ENCODE data around the gene TRIML1. TPM values are rescaled to one million over a fixed set of nuclear protein-coding genes. Genes with fewer than 3 reads are reported as not detected.
"Not testable (repeated sequence)": the region's sequence is repeated elsewhere in the genome, so short reads cannot be mapped to it uniquely, and the experiment has no call there.

TRIML1 gene
- total RNA-seq, 1 experiment from 2014 or later, result not detected

DNA sequence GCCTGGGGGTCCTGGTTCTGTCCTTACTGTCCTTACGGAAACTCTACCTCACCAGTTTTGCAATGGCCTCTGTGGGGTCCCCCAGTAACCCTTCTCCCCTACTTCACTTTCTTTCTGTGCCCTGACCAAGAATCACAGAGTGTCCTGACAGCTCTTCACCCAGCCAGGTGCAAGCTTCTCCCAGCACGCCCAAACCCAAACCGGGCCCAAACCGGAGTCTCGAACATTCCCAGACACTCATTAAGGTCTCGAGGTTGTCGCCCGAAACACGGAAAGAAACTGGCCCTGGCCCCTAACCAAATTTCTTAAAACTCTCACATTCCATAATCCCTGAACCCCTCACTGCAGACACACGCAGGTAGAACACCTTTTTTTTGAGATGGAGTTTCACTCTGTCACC is 19.1 kb downstream of the TRIML1 start:
- RAD21 ChIA-PET (ENCODE audit: low non-redundant PET in 1 of 2, low total read pairs in 2 of 2, uncharacterized antibody in 2 of 2, unreplicated experiment in 2 of 2), result no interaction called here
- Histone ChIP-seq H3K4me3 (replicated peaks in 1 of 2; ENCODE audit: low read depth in 1 of 2, low read length in 2 of 2) (no peak overlapping the region), H3K27ac (ENCODE audit: low read depth, low read length) (no peak overlapping the region), H3K9ac (ENCODE audit: low read length) (no peak overlapping the region), H3K36me3 (ENCODE audit: control insufficient read depth in 1 of 2, insufficient read depth in 2 of 2, low read length in 2 of 2) (no peaks in the 10 kb centered on the region), H3K27me3 (ENCODE audit: insufficient read depth, low read length) (no peaks in the 10 kb centered on the region), H4K20me1 (ENCODE audit: insufficient read depth) (no peaks in the 10 kb centered on the region), H3K79me2 (ENCODE audit: insufficient read depth, low read length) (no peaks in the 10 kb centered on the region), H3K4me1 (ENCODE audit: control insufficient read depth in 1 of 2, insufficient read depth in 2 of 2, low read length in 2 of 2) (peaks cover 0 to 11% of the 10 kb centered on the region in 2 experiments; a peak in 1 of 4 replicates), H3K9me3 (ENCODE audit: control insufficient read depth in 1 of 2, insufficient read depth in 1 of 2, low read depth in 1 of 2, low read length in 2 of 2) (no peaks in the 10 kb centered on the region), H3K9me2 (ENCODE audit: insufficient read depth) (no peaks in the 10 kb centered on the region), H2AFZ (ENCODE audit: low read depth, low read length, poor library complexity, severe bottlenecking) (no peak overlapping the region), H3K4me2 (ENCODE audit: low read length) (no peak overlapping the region)
- no peak for TF ChIP-seq SIN3A (IDR thresholded peaks at IDR 0.05; ENCODE audit: low read depth)
- DNase-seq (ENCODE audit: low read depth, low spot score) (no peak), ATAC-seq (no peak)
- intact Hi-C loops (cut with micrococcal nuclease), result no loop called here
- CTCF ChIA-PET, result no interaction called here
- BruUV-seq (replicated peaks), result no TSS peak
- POLR2A ChIA-PET, result no interaction called here

DNA sequence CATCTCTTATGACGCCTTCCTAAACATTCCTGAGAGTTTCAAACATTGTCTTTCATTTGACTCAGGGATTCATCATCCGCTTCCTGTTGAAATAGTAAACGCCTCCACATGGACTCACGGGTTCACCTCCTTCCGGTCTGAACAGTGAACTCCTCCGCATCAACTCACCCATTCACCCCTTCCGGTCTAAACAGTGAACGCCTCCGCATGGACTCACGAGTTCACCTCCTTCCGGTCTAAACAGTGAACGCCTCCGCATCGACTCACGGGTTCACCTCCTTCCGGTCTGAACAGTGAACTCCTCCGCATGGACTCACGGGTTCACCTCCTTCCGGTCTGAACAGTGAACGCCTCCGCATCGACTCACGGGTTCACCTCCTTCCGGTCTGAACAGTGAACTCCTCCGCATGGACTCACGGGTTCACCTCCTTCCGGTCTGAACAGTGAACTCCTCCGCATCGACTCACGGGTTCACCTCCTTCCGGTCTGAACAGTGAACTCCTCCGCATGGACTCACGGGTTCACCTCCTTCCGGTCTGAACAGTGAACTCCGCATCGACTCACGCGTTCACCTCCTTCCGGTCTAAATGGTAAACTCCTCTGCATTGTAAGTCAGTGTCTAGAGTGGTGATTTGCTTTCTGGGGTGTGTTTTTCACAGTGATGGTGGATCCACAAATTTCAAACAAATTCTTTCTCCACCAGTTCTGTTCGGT is 20.4 kb downstream of the TRIML1 start:
- H3K9me3 ChIP-seq (ENCODE audit: control insufficient read depth in 1 of 2, insufficient read depth in 1 of 2, low read depth in 1 of 2, low read length in 2 of 2); H4K20me1 ChIP-seq (ENCODE audit: insufficient read depth); H3K27me3 ChIP-seq (ENCODE audit: insufficient read depth, low read length); CTCF ChIA-PET; RAD21 ChIA-PET (ENCODE audit: low non-redundant PET in 1 of 2, low total read pairs in 2 of 2, uncharacterized antibody in 2 of 2, unreplicated experiment in 2 of 2); POLR2A ChIA-PET; H2AFZ ChIP-seq (ENCODE audit: low read depth, low read length, poor library complexity, severe bottlenecking); H3K4me2 ChIP-seq (ENCODE audit: low read length); ATAC-seq; BruUV-seq (replicated peaks); H3K4me3 ChIP-seq (replicated peaks in 1 of 2; ENCODE audit: low read depth in 1 of 2, low read length in 2 of 2); H3K9ac ChIP-seq (ENCODE audit: low read length); H3K36me3 ChIP-seq (ENCODE audit: control insufficient read depth in 1 of 2, insufficient read depth in 2 of 2, low read length in 2 of 2); intact Hi-C loops (cut with micrococcal nuclease); DNase-seq (ENCODE audit: low read depth, low spot score); H3K79me2 ChIP-seq (ENCODE audit: insufficient read depth, low read length); H3K4me1 ChIP-seq (ENCODE audit: control insufficient read depth in 1 of 2, insufficient read depth in 2 of 2, low read length in 2 of 2); H3K9me2 ChIP-seq (ENCODE audit: insufficient read depth); H3K27ac ChIP-seq (ENCODE audit: low read depth, low read length): not testable (repeated sequence)

DNA sequence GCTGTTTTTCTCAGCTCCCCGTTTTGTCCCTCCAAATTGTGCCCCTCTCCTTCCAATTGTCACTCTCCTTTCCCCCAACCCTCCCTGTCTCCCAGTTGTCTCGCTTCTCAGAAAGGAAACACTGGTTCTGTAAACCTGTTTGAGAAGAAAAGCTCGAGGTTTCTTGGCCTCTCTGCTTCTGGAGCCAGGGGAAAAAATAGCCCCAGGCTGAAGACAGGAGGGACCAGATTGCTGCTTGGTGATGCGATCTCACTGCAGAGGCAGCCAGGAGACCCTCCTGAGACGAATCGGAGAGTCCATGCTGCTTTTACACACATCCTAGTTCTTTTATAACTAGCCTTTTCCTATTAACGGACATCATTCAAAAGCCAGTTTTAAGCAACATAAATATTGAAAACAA is 21.2 kb downstream of the TRIML1 start:
- peaks cover 0 to 4% of the 10 kb centered on the region in 2 experiments; a peak in 1 of 4 replicates for H3K4me1 ChIP-seq (ENCODE audit: control insufficient read depth in 1 of 2, insufficient read depth in 2 of 2, low read length in 2 of 2)
- no peak overlapping the region for H3K4me2 ChIP-seq (ENCODE audit: low read length)
- ChIA-PET POLR2A (no interaction called here), CTCF (no interaction called here), RAD21 (ENCODE audit: low non-redundant PET in 1 of 2, low total read pairs in 2 of 2, uncharacterized antibody in 2 of 2, unreplicated experiment in 2 of 2) (no interaction called here)
- H3K36me3 ChIP-seq (ENCODE audit: control insufficient read depth in 1 of 2, insufficient read depth in 2 of 2, low read length in 2 of 2), result no peaks in the 10 kb centered on the region
- H4K20me1 ChIP-seq (ENCODE audit: insufficient read depth), result no peaks in the 10 kb centered on the region
- no peaks in the 10 kb centered on the region for H3K9me2 ChIP-seq (ENCODE audit: insufficient read depth)
- no peak overlapping the region for H3K9ac ChIP-seq (ENCODE audit: low read length)
- no peaks in the 10 kb centered on the region for H3K9me3 ChIP-seq (ENCODE audit: control insufficient read depth in 1 of 2, insufficient read depth in 1 of 2, low read depth in 1 of 2, low read length in 2 of 2)
- ATAC-seq, result no peak
- no peak overlapping the region for H2AFZ ChIP-seq (ENCODE audit: low read depth, low read length, poor library complexity, severe bottlenecking)
- no peaks in the 10 kb centered on the region for H3K27me3 ChIP-seq (ENCODE audit: insufficient read depth, low read length)
- no peak for DNase-seq (ENCODE audit: low read depth, low spot score)
- BruUV-seq (replicated peaks), result no TSS peak
- H3K4me3 ChIP-seq (replicated peaks in 1 of 2; ENCODE audit: low read depth in 1 of 2, low read length in 2 of 2), result no peak overlapping the region
- no peaks in the 10 kb centered on the region for H3K79me2 ChIP-seq (ENCODE audit: insufficient read depth, low read length)
- no peak overlapping the region for H3K27ac ChIP-seq (ENCODE audit: low read depth, low read length)
- intact Hi-C loops (cut with micrococcal nuclease), result no loop called here
- TF ChIP-seq, protein P1, sequence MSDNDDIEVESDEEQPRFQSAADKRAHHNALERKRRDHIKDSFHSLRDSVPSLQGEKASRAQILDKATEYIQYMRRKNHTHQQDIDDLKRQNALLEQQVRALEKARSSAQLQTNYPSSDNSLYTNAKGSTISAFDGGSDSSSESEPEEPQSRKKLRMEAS (IDR thresholded peaks at IDR 0.05), result no peak
- no peak for TF ChIP-seq SP1 (IDR thresholded peaks at IDR 0.05; ENCODE audit: low read depth)
- TF ChIP-seq POLR2A (IDR thresholded peaks at IDR 0.05; ENCODE audit: borderline replicate concordance, extremely low read depth, insufficient read depth, insufficient read length), result no peak
- no peak for TF ChIP-seq JUND (IDR thresholded peaks at IDR 0.05)
- no peak for TF ChIP-seq CBX3 (IDR thresholded peaks at IDR 0.05; ENCODE audit: low read depth)
- no peak for TF ChIP-seq EZH2phosphoT487 (IDR thresholded peaks at IDR 0.05; ENCODE audit: borderline replicate concordance)
- TF ChIP-seq ZNF274 (IDR thresholded peaks at IDR 0.05; ENCODE audit: low read depth, low read length), result no peak
- TF ChIP-seq, protein P2, sequence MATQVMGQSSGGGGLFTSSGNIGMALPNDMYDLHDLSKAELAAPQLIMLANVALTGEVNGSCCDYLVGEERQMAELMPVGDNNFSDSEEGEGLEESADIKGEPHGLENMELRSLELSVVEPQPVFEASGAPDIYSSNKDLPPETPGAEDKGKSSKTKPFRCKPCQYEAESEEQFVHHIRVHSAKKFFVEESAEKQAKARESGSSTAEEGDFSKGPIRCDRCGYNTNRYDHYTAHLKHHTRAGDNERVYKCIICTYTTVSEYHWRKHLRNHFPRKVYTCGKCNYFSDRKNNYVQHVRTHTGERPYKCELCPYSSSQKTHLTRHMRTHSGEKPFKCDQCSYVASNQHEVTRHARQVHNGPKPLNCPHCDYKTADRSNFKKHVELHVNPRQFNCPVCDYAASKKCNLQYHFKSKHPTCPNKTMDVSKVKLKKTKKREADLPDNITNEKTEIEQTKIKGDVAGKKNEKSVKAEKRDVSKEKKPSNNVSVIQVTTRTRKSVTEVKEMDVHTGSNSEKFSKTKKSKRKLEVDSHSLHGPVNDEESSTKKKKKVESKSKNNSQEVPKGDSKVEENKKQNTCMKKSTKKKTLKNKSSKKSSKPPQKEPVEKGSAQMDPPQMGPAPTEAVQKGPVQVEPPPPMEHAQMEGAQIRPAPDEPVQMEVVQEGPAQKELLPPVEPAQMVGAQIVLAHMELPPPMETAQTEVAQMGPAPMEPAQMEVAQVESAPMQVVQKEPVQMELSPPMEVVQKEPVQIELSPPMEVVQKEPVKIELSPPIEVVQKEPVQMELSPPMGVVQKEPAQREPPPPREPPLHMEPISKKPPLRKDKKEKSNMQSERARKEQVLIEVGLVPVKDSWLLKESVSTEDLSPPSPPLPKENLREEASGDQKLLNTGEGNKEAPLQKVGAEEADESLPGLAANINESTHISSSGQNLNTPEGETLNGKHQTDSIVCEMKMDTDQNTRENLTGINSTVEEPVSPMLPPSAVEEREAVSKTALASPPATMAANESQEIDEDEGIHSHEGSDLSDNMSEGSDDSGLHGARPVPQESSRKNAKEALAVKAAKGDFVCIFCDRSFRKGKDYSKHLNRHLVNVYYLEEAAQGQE (IDR thresholded peaks at IDR 0.05; ENCODE audit: low read depth), result no peak
- no peak for TF ChIP-seq SRF (IDR thresholded peaks at IDR 0.05; ENCODE audit: low read depth)

Measured in HCT116 (cell line).